HepG2 (cell line): ENCODE measurements around the gene SPTAN1. TPM values are rescaled to one million over a fixed set of nuclear protein-coding genes. Genes with fewer than 3 reads are reported as not detected.

Experiments used
- ATF4 ChIP-seq, 2 experiments: fragments of 450-650 bp in 1 of 2; sonication (generic) in 1 of 2; formaldehyde crosslinking; IDR thresholded peaks; 2 replicates each; pipeline versions ENCODE4 v1.5.0 to v1.8.0; 2020 to 2022; ENCODE audit warnings: mild to moderate bottlenecking in 1 of 2, missing genetic modification reagents in 1 of 2
- CHD2 ChIP-seq: IDR thresholded peaks from 2 replicates; pipeline ENCODE4 v1.6.1; 2011; ENCODE audit warnings: low read depth, low read length, improper control_type of control experiment
- CHD4 ChIP-seq: fragments of 200-600 bp; sonication (generic); IDR thresholded peaks from 2 replicates; pipeline ENCODE4 v1.7.0; 2017; ENCODE audit warnings: mild to moderate bottlenecking, low read length, borderline replicate concordance
- ELF1 ChIP-seq: sonication (generic); formaldehyde crosslinking; IDR thresholded peaks from 2 replicates; pipeline ENCODE4 v1.4.0; 2020; ENCODE audit warnings: missing genetic modification reagents
- ESRRA ChIP-seq: sonication (generic); formaldehyde crosslinking; IDR thresholded peaks from 2 replicates; pipeline ENCODE4 v1.5.1; 2020; ENCODE audit warnings: mild to moderate bottlenecking, low read depth, missing genetic modification reagents
- MAFK ChIP-seq, 2 experiments: IDR thresholded peaks in 1 of 2; conservative IDR thresholded peaks in 1 of 2; 2 replicates each; pipeline ENCODE4 v1.6.1; 2011; ENCODE audit warnings: improper control_type of control experiment in 2 of 2, low read length in 2 of 2
- SCMH1 ChIP-seq: sonication (generic); formaldehyde crosslinking; IDR thresholded peaks from 2 replicates; pipeline ENCODE4 v1.9.0; 2021; ENCODE audit warnings: missing genetic modification reagents, mild to moderate bottlenecking, borderline replicate concordance
- TIGD3 ChIP-seq: sonication (generic); formaldehyde crosslinking; IDR thresholded peaks from 2 replicates; pipeline ENCODE4 v1.5.1; 2020; ENCODE audit warnings: mild to moderate bottlenecking, missing genetic modification reagents, borderline replicate concordance
- ZBTB39 ChIP-seq: sonication (generic); formaldehyde crosslinking; IDR thresholded peaks from 2 replicates; pipeline ENCODE4 v1.5.0; 2020; ENCODE audit warnings: missing genetic modification reagents
- ZBTB7A ChIP-seq: sonication (generic); formaldehyde crosslinking; IDR thresholded peaks from 2 replicates; pipeline ENCODE4 v1.8.0; 2022; ENCODE audit warnings: mild to moderate bottlenecking, missing genetic modification reagents
- ZNF431 ChIP-seq: sonication (generic); formaldehyde crosslinking; IDR thresholded peaks from 2 replicates; pipeline ENCODE4 v1.9.0; 2022; ENCODE audit warnings: missing genetic modification reagents, low read depth, mild to moderate bottlenecking, borderline replicate concordance
- polyA plus RNA-seq, 8 experiments: library from polyadenylated mRNA; depleted of rRNA in 3 of 8; stranded (reverse) in 7 of 8; unstranded in 1 of 8; fragments of >200 nt; fragmentation: Illumina TruSeq in 4 of 8; extraction: Trizol in 4 of 8; gene quantifications; 2 replicates each; pipeline versions ENCODE4 v1.2.1 to v1.2.3, GENCODE V29; 2011 to 2016; ENCODE audit warnings: low read depth in 4 of 8, missing spikeins in 1 of 8, mixed read lengths in 1 of 8; ENCODE audit not compliant: insufficient read depth in 1 of 8
- total RNA-seq, 5 experiments: library from RNA; depleted of rRNA; stranded (reverse); fragments of >200 nt; fragmentation: Illumina TruSeq; extraction: Trizol; gene quantifications; 2 replicates each; pipeline ENCODE4 v1.2.3, GENCODE V29; 2016; ENCODE audit warnings: low read depth in 1 of 5
- TF ChIP-seq, protein P1 (sequence below): sonication (generic); formaldehyde crosslinking; IDR thresholded peaks from 2 replicates; pipeline ENCODE4 v1.5.1; 2020; ENCODE audit warnings: mild to moderate bottlenecking, missing genetic modification reagents, borderline replicate concordance
- TF ChIP-seq, protein P2 (sequence below): sonication (generic); formaldehyde crosslinking; IDR thresholded peaks from 2 replicates; pipeline ENCODE4 v1.4.0; 2020; ENCODE audit warnings: missing genetic modification reagents, mild to moderate bottlenecking, borderline replicate concordance

Gene SPTAN1
- total and polyA plus RNA-seq, 2 of the 13 experiments (the other 11 are each of a cell fraction or from before 2014, with no cell fraction given) = 106 to 111 TPM

DNA sequence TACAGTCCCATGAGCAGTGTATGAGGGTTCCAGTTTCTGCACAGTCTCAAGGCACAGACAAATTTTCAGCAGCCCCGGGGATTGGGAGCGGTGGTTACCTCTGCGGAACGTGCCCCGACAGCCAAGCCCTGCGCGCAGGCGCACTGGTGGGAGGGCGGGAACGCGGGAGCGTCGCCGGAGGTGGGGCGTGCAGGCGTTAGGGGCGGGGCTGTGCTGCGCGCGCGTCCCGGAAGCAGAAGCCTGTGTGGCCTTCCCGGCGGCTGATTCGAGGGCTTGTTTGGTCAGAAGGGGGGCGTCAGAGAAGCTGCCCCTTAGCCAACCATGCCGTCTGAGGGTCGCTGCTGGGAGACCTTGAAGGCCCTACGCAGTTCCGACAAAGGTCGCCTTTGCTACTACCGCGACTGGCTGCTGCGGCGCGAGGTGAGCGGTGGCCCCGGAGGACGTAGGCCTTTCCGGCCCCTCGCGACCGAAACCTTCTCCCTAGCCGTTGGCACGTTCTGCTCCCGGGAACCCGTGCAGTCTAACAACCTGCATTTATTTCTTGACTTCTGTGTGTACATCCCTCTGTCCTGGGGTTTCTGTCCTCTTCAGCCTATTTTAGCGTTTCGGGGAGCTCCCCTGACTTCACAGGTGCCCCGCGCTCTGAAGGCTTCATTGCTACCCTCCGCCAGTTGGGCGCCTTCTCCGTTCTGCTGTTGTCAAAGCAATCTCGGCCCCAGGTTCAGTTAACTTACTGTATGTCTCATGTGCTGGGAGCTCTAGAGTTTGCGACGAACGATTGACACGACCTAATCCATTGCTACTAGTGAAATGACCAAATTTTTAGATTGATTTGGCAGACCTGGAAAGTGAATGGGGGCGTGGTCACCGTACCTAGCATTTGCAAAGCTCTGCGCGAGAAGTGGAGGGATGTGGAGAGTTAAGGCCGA, 47.6 kb upstream of the SPTAN1 start, which contains the start of gene GLE1 (continued):
- TF ChIP-seq SCMH1 (CRISPR knock-in tag) = no peak
- TF ChIP-seq ZNF431 = no peak
- 0 out of 2 replicates have a peak, but pooled peaks have one; percentile 6 for TF ChIP-seq TIGD3 (CRISPR knock-in tag)
- peak; percentile 76 for TF ChIP-seq ESRRA (CRISPR knock-in tag)
- no peak for TF ChIP-seq CHD2
- TF ChIP-seq ZBTB39 (CRISPR knock-in tag) = no peak
- no peak; a peak in 1 of 4 replicates for TF ChIP-seq ATF4 (CRISPR knock-in tag; IDR thresholded peaks at IDR 0.05)
- TF ChIP-seq, protein P1, sequence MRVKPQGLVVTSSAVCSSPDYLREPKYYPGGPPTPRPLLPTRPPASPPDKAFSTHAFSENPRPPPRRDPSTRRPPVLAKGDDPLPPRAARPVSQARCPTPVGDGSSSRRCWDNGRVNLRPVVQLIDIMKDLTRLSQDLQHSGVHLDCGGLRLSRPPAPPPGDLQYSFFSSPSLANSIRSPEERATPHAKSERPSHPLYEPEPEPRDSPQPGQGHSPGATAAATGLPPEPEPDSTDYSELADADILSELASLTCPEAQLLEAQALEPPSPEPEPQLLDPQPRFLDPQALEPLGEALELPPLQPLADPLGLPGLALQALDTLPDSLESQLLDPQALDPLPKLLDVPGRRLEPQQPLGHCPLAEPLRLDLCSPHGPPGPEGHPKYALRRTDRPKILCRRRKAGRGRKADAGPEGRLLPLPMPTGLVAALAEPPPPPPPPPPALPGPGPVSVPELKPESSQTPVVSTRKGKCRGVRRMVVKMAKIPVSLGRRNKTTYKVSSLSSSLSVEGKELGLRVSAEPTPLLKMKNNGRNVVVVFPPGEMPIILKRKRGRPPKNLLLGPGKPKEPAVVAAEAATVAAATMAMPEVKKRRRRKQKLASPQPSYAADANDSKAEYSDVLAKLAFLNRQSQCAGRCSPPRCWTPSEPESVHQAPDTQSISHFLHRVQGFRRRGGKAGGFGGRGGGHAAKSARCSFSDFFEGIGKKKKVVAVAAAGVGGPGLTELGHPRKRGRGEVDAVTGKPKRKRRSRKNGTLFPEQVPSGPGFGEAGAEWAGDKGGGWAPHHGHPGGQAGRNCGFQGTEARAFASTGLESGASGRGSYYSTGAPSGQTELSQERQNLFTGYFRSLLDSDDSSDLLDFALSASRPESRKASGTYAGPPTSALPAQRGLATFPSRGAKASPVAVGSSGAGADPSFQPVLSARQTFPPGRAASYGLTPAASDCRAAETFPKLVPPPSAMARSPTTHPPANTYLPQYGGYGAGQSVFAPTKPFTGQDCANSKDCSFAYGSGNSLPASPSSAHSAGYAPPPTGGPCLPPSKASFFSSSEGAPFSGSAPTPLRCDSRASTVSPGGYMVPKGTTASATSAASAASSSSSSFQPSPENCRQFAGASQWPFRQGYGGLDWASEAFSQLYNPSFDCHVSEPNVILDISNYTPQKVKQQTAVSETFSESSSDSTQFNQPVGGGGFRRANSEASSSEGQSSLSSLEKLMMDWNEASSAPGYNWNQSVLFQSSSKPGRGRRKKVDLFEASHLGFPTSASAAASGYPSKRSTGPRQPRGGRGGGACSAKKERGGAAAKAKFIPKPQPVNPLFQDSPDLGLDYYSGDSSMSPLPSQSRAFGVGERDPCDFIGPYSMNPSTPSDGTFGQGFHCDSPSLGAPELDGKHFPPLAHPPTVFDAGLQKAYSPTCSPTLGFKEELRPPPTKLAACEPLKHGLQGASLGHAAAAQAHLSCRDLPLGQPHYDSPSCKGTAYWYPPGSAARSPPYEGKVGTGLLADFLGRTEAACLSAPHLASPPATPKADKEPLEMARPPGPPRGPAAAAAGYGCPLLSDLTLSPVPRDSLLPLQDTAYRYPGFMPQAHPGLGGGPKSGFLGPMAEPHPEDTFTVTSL = no peak; the same call in 1 of the 2 replicates
- no peak for TF ChIP-seq MAFK (conservative IDR thresholded peaks at IDR 0.05 in 1 of 2, IDR thresholded peaks at IDR 0.05 in 1 of 2; ENCODE audit: low read length in 2 of 2)
- TF ChIP-seq ZBTB7A (CRISPR knock-in tag) = peak; percentile 93
- TF ChIP-seq, protein P2, sequence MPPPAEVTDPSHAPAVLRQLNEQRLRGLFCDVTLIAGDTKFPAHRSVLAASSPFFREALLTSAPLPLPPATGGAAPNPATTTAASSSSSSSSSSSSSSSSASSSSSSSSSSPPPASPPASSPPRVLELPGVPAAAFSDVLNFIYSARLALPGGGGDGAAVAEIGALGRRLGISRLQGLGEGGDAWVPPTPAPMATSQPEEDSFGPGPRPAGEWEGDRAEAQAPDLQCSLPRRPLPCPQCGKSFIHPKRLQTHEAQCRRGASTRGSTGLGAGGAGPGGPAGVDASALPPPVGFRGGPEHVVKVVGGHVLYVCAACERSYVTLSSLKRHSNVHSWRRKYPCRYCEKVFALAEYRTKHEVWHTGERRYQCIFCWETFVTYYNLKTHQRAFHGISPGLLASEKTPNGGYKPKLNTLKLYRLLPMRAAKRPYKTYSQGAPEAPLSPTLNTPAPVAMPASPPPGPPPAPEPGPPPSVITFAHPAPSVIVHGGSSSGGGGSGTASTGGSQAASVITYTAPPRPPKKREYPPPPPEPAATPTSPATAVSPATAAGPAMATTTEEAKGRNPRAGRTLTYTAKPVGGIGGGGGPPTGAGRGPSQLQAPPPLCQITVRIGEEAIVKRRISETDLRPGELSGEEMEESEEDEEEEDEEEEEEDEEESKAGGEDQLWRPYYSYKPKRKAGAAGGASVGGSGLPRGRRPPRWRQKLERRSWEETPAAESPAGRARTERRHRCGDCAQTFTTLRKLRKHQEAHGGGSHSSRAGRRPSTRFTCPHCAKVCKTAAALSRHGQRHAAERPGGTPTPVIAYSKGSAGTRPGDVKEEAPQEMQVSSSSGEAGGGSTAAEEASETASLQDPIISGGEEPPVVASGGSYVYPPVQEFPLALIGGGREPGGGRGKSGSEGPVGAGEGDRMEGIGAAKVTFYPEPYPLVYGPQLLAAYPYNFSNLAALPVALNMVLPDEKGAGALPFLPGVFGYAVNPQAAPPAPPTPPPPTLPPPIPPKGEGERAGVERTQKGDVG (CRISPR knock-in tag) = peak; percentile 51; the same call in 1 of the 2 replicates
- no peak for TF ChIP-seq CHD4
- peak; percentile 92 for TF ChIP-seq ELF1 (CRISPR knock-in tag)
